ENCODE measurements around the gene WRAP53.

The WRAP53 gene

GRCh38 chr17:7677388-7678067 lies 10.7 kb upstream of the WRAP53 start:
- in situ Hi-C loops (cut with HindIII; ENCODE audit: low sequenced_read_pairs) = no loop called here

GRCh38 chr17:7684851-7685532 lies 3.3 kb upstream of the WRAP53 start:
- in situ Hi-C loops (cut with HindIII; ENCODE audit: low sequenced_read_pairs) = no loop called here

- in situ Hi-C loops (cut with HindIII; ENCODE audit: low sequenced_read_pairs) = no loop called here
Measured at GRCh38 chr17:7685533-7686221, 2.6 kb upstream of the WRAP53 start.

- in situ Hi-C loops (cut with HindIII; ENCODE audit: low sequenced_read_pairs) = no loop called here
Measured at GRCh38 chr17:7686222-7687071, 1.8 kb upstream of the WRAP53 start.

- in situ Hi-C loops (cut with HindIII; ENCODE audit: low sequenced_read_pairs) = no loop called here
Measured at GRCh38 chr17:7687072-7687907, 987 bp upstream of the WRAP53 start, which contains the start of gene TP53. Gene TP53, minus strand, starts transcription at chr17:7687490. Its CDS starts 10,896 bp downstream, at chr17:7676594.

- in situ Hi-C loops (cut with HindIII; ENCODE audit: low sequenced_read_pairs) = no loop called here
Measured at GRCh38 chr17:7688808-7689316, 585 bp downstream of the WRAP53 start.

- in situ Hi-C loops (cut with HindIII; ENCODE audit: low sequenced_read_pairs) = no loop called here
Measured at GRCh38 chr17:7695586-7695985, 7.3 kb downstream of the WRAP53 start.

GRCh38 chr17:7697828-7698588 lies 9.7 kb downstream of the WRAP53 start:
- in situ Hi-C loops (cut with HindIII; ENCODE audit: low sequenced_read_pairs) = no loop called here

- in situ Hi-C loops (cut with HindIII; ENCODE audit: low sequenced_read_pairs) = no loop called here
Measured at GRCh38 chr17:7700510-7700909, 12.2 kb downstream of the WRAP53 start.

- in situ Hi-C loops (cut with HindIII; ENCODE audit: low sequenced_read_pairs) = no loop called here
Measured at GRCh38 chr17:7701681-7702080, 13.4 kb downstream of the WRAP53 start.

- in situ Hi-C loops (cut with HindIII; ENCODE audit: low sequenced_read_pairs) = no loop called here
Measured at GRCh38 chr17:7702776-7703175, 14.5 kb downstream of the WRAP53 start.

- in situ Hi-C loops (cut with HindIII; ENCODE audit: low sequenced_read_pairs) = no loop called here
Measured at GRCh38 chr17:7703584-7704479, 15.6 kb downstream of the WRAP53 start.

- in situ Hi-C loops (cut with HindIII; ENCODE audit: low sequenced_read_pairs) = no loop called here
Measured at GRCh38 chr17:7704601-7705268, 16.5 kb downstream of the WRAP53 start, which contains the start of gene EFNB3. Gene EFNB3, plus strand, starts transcription at chr17:7705202. Its CDS starts 397 bp downstream, at chr17:7705599.

GRCh38 chr17:7705269-7706255 lies 17.3 kb downstream of the WRAP53 start:
- in situ Hi-C loops (cut with HindIII; ENCODE audit: low sequenced_read_pairs) = no loop called here

GRCh38 chr17:7706631-7707354 lies 18.5 kb downstream of the WRAP53 start:
- in situ Hi-C loops (cut with HindIII; ENCODE audit: low sequenced_read_pairs) = no loop called here

GRCh38 chr17:7707446-7707845 lies 19.2 kb downstream of the WRAP53 start:
- in situ Hi-C loops (cut with HindIII; ENCODE audit: low sequenced_read_pairs) = no loop called here
